Activated T-cell treated with anti-CD3 and anti-CD28 coated beads, Interleukin-2, amount 50 U/mL, for 4 hours (primary cell): Measurements from ENCODE around the gene TMEM186. TPM values are rescaled to one million over a fixed set of nuclear protein-coding genes. Genes with fewer than 3 reads are reported as not detected.
"Not testable (repeated sequence)": the region's sequence is repeated elsewhere in the genome, so short reads cannot be mapped to it uniquely, and the experiment has no call there.

ENCODE experiments used
- ATAC-seq, 2 donors: fragments of 200-7000 bp; cut with Tn5 transposase; one replicate each; pipeline ENCODE4 v1.10.0; 2021
- DNase-seq: peaks from one replicate; pipeline ENCODE4 v3.0.0-alpha.2; 2020
- H3K27me3 Mint-ChIP-seq: one replicate; pipeline ENCODE4 v1.8.0; 2021; ENCODE audit warnings: low read depth, mixed read lengths
- H3K36me3 Mint-ChIP-seq: one replicate; pipeline ENCODE4 v1.8.0; 2022; ENCODE audit warnings: mixed read lengths; ENCODE audit not compliant: insufficient read depth
- H3K4me1 Mint-ChIP-seq: one replicate; pipeline ENCODE4 v1.8.0; 2021; ENCODE audit warnings: low read depth, mixed read lengths
- H3K4me3 Mint-ChIP-seq: one replicate; pipeline ENCODE4 v1.8.0; 2021; ENCODE audit warnings: mild to moderate bottlenecking, moderate library complexity, mixed read lengths
- H3K9me3 Mint-ChIP-seq: one replicate; pipeline ENCODE4 v1.8.0; 2021; ENCODE audit warnings: mixed read lengths
- total RNA-seq, 3 donors: library from RNA; stranded (reverse); gene quantifications; one replicate each; pipeline ENCODE4 v1.2.1, GENCODE V29; 2021

The TMEM186 gene
- total RNA-seq, 3 donors from 2014 or later: 13.2 to 14.5 (median 13.9) TPM

DNA sequence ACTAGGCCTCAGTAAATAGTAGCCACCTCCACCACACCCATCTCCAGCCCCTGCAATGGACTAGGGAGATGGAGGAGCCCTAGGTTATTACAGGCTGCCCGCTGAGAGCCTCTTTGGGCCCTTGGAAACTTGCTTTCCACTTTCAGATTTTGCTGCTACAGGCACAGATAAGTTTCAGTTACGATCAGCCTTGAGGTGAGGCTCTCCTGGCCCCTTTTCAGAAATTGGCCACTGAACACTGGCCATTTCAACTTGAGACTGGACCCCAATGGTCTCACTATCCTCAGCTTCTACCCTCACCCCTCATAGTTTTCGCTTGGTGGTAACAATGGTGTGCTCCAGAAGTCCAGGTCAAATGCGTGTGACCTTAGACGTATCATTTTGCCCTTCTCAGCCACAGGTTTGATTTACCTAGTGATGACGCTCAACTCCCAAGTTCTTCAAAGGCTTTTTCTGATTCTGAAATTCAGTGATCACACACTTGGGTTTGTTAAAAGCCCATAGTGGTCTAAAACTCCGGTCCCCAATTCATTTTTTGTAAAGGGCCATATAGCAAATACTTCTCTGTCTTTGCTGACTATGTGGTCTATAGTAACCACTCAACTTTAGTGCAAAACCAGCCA lies 1.2 kb upstream of the TMEM186 start:
- DNase-seq (no peak), ATAC-seq (no peak)
- peaks cover 36% of the 10 kb centered on the region for H3K4me1 Mint-ChIP-seq
- peaks cover 18% of the 10 kb centered on the region for H3K36me3 Mint-ChIP-seq
- H3K4me3 Mint-ChIP-seq: peak overlapping the region; percentile 96
- no peaks in the 10 kb centered on the region for H3K27me3 Mint-ChIP-seq
- H3K9me3 Mint-ChIP-seq: no peaks in the 10 kb centered on the region

DNA sequence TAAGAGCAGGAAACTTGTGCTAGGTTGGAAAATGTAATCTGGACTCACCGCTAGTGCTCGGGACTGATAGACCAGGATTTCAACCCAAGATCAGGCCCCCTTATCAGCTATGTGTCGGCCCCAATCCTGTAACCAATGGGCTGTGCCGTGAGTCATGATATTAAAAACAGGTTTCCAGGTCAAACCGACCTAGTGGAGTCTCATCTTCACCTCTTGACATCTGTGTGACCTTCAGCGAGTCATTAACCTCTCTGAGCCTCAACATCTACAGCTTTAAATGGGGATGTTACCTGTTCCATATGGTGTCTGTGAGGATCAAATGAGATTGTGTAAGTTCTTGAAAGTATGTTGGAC lies 712 bp upstream of the TMEM186 start:
- Mint-ChIP-seq H3K4me1 (peaks cover 36% of the 10 kb centered on the region), H3K9me3 (no peaks in the 10 kb centered on the region)

DNA sequence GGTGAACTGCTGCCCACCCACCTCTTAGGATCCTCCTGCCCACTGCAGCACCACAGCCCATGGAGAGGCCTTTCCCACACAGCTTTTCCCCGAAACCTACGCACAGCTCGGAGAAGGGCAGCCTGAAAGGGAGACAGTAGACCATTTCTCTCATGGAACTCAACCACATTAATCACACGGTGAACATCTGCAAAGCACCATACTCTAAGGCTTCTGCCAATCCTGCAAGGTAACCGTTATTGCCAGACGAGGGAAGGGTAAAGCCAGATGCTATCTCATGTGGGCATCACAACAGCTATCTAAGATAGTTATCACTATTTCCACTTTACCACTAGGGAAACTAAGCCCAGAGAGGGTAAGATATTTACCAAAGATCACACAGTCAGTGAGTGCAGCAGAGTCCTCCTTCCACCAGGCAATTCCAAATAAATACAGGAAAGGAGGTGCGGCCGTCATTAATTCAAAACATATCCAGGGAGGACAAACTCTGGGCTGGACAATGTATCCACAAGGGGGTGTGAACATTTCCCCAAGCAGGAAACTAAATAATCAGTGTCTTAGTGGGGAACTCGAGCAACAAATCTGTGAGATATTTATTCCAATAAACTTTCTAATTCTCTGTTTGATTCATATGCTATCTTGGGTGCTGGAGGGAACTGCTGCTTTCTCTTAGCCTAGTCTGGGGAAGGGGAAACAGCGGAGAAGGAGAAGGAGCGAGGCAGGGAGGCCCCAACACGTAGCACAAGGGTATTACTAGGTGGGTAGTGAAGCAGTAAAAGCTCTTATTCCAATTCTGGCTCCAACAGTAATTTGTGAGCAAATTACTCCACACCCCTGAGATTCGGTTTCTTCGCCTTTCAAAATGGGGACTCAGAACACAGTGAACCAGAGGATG lies 723 bp downstream of the TMEM186 start:
- peak; percentile 0 to 3 for ATAC-seq
- H3K27me3 Mint-ChIP-seq: no peaks in the 10 kb centered on the region
- H3K9me3 Mint-ChIP-seq: no peaks in the 10 kb centered on the region
- H3K4me1 Mint-ChIP-seq: peaks cover 36% of the 10 kb centered on the region
- no peak for DNase-seq
- peaks cover 10% of the 10 kb centered on the region for H3K36me3 Mint-ChIP-seq
- H3K4me3 Mint-ChIP-seq: peak overlapping the region; percentile 96

More for the DNA sequence above, 712 bp upstream of the TMEM186 start:
- peak overlapping the region; percentile 96 for H3K4me3 Mint-ChIP-seq
- peak; percentile 30 to 33 for ATAC-seq
- peaks cover 16% of the 10 kb centered on the region for H3K36me3 Mint-ChIP-seq
- no peaks in the 10 kb centered on the region for H3K27me3 Mint-ChIP-seq
- DNase-seq: no peak

DNA sequence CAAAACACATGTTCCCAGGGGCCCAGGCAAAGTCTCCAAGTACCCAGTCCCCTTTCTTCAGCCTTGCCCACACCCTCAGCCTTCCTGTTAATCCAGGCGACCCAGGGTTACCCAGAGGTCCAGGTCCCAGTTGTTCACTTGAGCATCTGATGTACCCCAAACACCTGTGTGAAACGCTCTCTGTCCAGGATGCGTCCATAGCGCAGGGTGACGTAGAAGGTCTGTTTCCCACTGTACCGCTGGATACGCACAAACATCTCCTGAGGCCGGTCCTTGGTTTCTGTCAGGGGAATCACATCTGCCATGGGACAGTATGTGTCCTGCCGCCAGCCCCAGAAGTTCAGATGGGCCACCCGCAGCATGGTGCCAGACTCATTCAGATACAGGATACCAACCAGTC lies 1.6 kb downstream of the TMEM186 start:
- ATAC-seq: no peak
- no peaks in the 10 kb centered on the region for H3K9me3 Mint-ChIP-seq
- H3K36me3 Mint-ChIP-seq: peaks cover 8% of the 10 kb centered on the region
- H3K27me3 Mint-ChIP-seq: no peaks in the 10 kb centered on the region
- peaks cover 33% of the 10 kb centered on the region for H3K4me1 Mint-ChIP-seq
- DNase-seq: no peak
- peak overlapping the region; percentile 96 for H3K4me3 Mint-ChIP-seq

DNA sequence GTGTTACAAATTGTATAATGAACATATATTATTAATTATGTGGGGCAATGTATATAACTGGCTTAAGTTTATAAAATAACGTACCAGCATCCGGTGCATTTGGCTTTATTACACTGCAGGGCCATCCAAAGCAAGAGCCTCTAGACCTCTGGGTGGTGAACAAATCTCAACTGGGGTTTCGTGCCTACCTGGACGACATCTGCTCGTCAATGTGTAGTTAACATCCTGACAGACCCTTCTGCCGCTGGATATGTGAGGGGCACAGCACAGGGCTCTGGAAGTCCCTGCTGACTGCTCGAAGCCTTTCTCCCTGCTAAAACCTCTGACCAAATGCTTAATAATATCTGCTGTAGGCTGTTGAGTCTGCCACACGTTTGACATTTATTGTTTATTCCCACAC lies 2.3 kb downstream of the TMEM186 start:
- Mint-ChIP-seq H3K27me3 (no peaks in the 10 kb centered on the region), H3K4me3 (no peak overlapping the region), H3K4me1 (peaks cover 33% of the 10 kb centered on the region), H3K9me3 (no peaks in the 10 kb centered on the region), H3K36me3 (peaks cover 8% of the 10 kb centered on the region)
- DNase-seq: no peak
- ATAC-seq: no peak

DNA sequence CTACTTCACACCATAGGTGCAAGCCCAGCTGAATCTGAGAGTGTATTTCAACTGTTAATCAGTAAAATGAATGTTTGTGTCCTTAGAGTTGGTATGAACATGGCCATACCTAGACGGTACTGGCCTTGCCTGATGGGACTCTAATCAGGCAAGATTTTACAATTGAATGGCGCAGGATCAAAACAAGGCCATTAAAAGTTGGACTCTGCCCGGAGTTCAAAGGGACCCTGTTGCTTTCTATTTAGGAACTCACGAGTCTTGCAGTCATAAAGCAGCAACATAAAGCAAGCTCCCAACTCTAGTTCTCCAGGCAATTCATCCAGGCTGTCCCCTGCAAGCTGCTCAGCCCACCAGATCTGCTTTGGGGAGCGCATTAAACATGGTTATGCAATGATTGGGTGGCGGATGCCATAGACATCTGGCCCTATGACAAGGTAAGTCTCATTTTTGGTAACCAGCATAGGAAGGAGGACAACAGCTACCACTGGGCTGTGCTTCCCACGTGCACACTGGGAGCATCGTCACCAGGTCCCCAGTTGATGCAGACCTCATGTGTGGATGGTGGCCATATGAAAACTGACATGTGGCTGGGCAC lies 8.8 kb downstream of the TMEM186 start:
- no peaks in the 10 kb centered on the region for H3K4me1 Mint-ChIP-seq
- no peaks in the 10 kb centered on the region for H3K27me3 Mint-ChIP-seq
- ATAC-seq: no peak
- DNase-seq: no peak
- H3K4me3 Mint-ChIP-seq: no peak overlapping the region
- peaks cover 3% of the 10 kb centered on the region for H3K36me3 Mint-ChIP-seq
- no peaks in the 10 kb centered on the region for H3K9me3 Mint-ChIP-seq

DNA sequence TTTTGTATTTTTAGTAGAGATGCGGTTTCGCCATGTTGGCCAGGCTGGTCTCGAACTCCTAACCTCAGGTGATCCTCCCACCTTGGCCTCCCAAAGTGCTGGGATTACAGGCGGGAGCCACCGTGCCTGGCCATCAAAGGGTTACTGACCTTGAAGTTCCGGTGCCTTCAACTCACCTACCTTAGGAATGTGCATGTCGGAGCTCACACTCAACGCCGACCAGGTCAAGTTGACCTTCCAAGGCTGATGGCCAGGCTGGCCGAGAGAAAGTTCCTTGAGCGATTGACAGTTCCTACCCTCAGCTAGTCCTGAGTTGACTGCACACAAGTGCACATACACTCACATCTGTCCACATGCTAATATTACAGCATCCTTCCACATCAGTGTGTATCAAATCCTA lies 11.1 kb downstream of the TMEM186 start:
- not testable (repeated sequence) for ATAC-seq, H3K27me3 Mint-ChIP-seq, H3K4me1 Mint-ChIP-seq, H3K4me3 Mint-ChIP-seq, DNase-seq, H3K9me3 Mint-ChIP-seq, H3K36me3 Mint-ChIP-seq

DNA sequence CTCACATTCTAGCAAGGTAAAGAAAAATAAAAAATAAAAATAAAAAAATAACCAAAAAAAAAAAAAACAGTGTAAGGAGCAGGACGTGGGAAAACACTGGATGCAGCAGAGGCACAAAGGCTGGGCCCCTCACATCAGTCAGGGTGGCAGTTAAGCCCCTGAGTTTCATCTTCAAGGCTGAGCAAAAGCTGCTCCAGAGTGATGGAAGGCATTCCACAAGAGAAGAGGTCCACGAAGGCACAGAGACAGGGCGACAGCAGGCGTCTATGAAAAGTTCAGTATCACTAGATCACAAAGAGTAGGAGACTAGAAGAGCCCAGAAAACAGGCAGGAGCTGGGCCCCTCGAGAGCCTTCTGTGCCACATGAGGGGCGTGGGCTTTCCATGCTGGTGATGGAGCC lies 12.0 kb downstream of the TMEM186 start:
- H3K4me1 Mint-ChIP-seq: no peaks in the 10 kb centered on the region
- no peak overlapping the region for H3K4me3 Mint-ChIP-seq
- ATAC-seq (no peak), DNase-seq (no peak)
- H3K9me3 Mint-ChIP-seq: no peaks in the 10 kb centered on the region
- no peaks in the 10 kb centered on the region for H3K27me3 Mint-ChIP-seq
- no peaks in the 10 kb centered on the region for H3K36me3 Mint-ChIP-seq

DNA sequence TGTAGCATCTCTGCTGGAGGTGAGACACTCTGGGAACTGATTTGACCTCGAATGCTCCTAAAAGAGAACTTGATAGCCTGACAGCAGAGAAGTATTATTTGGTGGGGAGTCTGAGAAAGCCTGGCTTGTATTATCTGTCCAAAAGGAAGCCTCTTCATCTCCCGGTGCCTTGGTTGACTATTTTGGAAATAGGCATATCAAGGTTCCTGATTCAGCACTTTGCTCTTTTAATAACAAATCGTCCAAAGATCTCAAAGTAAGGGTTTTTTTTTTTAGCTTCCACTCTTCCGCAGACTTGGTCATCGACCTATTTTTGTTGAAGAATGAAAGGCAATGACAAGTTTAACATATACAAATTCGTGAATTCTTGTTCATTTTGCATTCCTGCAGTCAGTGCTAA lies 14.8 kb downstream of the TMEM186 start:
- no peaks in the 10 kb centered on the region for H3K36me3 Mint-ChIP-seq
- H3K9me3 Mint-ChIP-seq: no peaks in the 10 kb centered on the region
- no peaks in the 10 kb centered on the region for H3K27me3 Mint-ChIP-seq
- no peak for ATAC-seq
- H3K4me3 Mint-ChIP-seq: no peak overlapping the region
- no peaks in the 10 kb centered on the region for H3K4me1 Mint-ChIP-seq
- DNase-seq: no peak

DNA sequence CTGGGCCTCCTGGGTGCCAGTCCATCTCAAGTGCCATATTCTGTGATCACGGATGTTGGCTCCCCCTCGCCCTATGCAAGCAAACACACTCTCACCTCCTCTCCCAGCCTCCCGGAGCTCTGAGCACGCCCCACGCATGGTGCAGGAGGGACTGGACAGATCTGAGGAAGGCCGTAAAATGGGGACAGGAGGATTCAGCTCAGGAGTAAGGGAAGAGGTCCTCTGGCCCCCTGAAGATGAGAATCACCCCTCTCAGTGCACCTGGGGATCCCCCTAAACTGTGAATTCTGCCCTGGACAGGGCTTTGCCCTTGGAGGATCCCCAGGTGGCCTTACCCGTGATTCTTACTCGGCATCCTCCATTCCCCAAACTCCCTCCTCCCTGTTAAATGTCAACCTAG lies 15.6 kb downstream of the TMEM186 start:
- ATAC-seq: no peak
- H3K4me3 Mint-ChIP-seq: no peak overlapping the region

DNA sequence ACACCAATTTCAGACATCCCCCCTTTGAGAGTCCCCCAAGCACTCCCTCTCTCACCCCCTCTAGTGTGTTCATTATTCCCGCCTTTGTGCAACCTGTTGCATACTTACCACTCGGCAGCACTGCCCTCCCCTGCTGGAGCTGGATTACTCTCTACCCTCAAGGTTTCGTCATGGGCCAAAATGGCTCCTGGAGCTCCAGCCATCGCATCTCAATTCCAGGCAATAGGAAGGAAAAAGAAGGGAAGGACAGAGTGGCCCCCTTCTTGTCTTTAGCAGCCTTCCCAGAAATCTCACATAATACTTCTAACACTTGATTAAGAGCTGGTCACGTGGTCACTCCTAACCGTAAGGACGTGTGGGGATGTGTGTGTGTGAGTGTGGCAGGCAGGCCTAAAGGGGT lies 20.2 kb downstream of the TMEM186 start:
- Mint-ChIP-seq H3K9me3 (no peaks in the 10 kb centered on the region), H3K36me3 (peaks cover 19% of the 10 kb centered on the region), H3K4me3 (no peak overlapping the region), H3K27me3 (no peaks in the 10 kb centered on the region), H3K4me1 (no peaks in the 10 kb centered on the region)
- DNase-seq (no peak), ATAC-seq (no peak)

More for the DNA sequence above, 15.6 kb downstream of the TMEM186 start:
- DNase-seq: no peak
- H3K4me1 Mint-ChIP-seq: no peaks in the 10 kb centered on the region
- no peaks in the 10 kb centered on the region for H3K27me3 Mint-ChIP-seq
- peaks cover 4% of the 10 kb centered on the region for H3K36me3 Mint-ChIP-seq
- no peaks in the 10 kb centered on the region for H3K9me3 Mint-ChIP-seq

DNA sequence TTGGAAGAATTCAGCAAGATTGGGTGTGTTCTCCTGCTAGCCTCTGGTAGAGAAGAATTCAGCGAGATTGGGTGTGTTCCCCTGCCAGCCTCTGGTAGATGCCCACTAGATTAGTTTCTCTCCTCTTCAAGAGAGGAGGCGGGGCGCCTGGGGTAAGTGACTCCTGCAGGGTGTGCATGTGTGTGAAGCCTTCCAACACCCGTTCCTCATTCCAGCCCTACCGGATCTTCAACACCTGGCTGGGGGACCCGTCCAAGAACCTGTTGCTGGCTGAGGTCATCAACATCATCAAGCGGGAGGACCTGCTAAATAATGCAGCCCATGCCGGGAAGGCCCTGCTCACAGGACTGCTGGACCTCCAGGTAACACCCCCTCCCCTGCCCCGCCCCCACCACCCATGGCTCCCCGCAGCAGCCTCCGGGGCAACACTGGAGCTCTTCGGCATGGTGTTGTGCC lies 21.3 kb downstream of the TMEM186 start:
- H3K27me3 Mint-ChIP-seq: no peaks in the 10 kb centered on the region
- H3K36me3 Mint-ChIP-seq: peaks cover 20% of the 10 kb centered on the region

DNA sequence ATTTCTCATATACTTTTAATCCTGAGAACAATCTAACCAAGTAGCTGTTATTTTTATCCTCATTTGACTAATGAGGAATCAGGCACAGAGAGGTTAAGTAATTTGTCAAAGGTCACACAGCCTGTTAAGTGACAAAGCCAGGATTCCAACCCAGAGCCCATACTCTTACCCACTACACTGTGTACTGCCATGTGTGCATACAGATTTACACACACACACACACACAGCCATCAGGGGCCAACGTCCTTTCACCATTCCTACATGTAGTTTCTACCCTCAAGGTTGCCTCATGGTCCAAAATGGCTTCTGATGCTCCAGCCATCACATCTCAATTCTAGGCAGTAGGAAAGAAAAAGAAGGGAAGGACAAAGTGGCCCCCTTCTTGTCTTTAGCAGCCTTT lies 22.1 kb downstream of the TMEM186 start:
- no peak for DNase-seq
- Mint-ChIP-seq H3K27me3 (no peaks in the 10 kb centered on the region), H3K4me3 (no peak overlapping the region), H3K36me3 (peaks cover 20% of the 10 kb centered on the region), H3K9me3 (no peaks in the 10 kb centered on the region), H3K4me1 (no peaks in the 10 kb centered on the region)
- ATAC-seq: no peak

More for the DNA sequence above, 21.3 kb downstream of the TMEM186 start:
- DNase-seq: no peak
- Mint-ChIP-seq H3K9me3 (no peaks in the 10 kb centered on the region), H3K4me3 (no peak overlapping the region), H3K4me1 (no peaks in the 10 kb centered on the region)
- ATAC-seq: no peak

DNA sequence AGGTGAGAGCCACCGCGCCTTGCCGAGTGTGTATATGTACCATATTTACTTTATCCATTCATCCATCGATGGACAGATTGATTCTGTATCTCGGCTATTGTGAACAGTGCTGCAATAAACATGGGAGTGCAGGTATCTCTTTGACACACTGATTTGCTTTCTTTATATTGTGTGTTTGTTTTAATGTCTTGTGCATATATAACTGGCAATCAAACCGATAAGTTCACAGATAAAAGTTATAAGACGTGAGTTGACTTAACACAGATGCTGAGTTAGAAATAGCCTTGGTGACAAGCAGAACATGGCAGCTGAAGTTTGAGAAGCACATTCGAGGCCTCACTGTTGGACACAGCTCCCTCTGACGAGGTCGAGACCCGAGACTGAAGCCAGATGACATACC lies 23.2 kb downstream of the TMEM186 start:
- Mint-ChIP-seq H3K4me1 (no peaks in the 10 kb centered on the region), H3K9me3 (no peaks in the 10 kb centered on the region), H3K27me3 (no peaks in the 10 kb centered on the region), H3K36me3 (peaks cover 20% of the 10 kb centered on the region), H3K4me3 (no peak overlapping the region)
- DNase-seq (no peak), ATAC-seq (no peak)

DNA sequence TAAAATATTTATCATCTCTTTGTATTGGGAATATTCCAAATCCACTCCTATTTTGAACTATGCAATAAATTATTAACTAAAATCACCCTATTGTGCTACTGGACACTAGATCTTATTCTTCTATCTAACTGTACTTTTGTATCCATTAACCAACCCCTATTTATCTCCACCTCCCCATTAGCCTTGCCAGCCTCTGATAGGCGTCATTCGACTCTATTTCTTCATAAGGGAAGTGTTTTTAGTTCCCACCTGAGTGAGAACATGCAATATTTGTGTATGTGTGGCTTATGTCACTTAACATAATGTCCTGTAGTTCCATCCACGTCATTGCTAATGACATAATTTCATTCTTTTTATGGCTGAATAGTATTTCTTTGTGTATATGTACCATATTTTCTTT lies 23.9 kb downstream of the TMEM186 start:
- no peaks in the 10 kb centered on the region for H3K27me3 Mint-ChIP-seq

More for the DNA sequence above, 23.9 kb downstream of the TMEM186 start:
- Mint-ChIP-seq H3K36me3 (peaks cover 22% of the 10 kb centered on the region), H3K4me3 (no peak overlapping the region), H3K9me3 (no peaks in the 10 kb centered on the region), H3K4me1 (no peaks in the 10 kb centered on the region)
- no peak for ATAC-seq
- no peak for DNase-seq
